IMR-90 (cell line): ENCODE data around the gene TMEM218.

Experiments
- MAZ ChIP-seq: IDR thresholded peaks from 2 replicates; pipeline ENCODE4 v1.6.1; 2012; ENCODE audit warnings: low read depth, mild to moderate bottlenecking, low read length, improper control_type of control experiment, moderate library complexity, borderline replicate concordance
- POLR2A ChIP-seq: IDR thresholded peaks from 2 replicates; pipeline ENCODE4 v1.6.1; 2012; ENCODE audit warnings: mild to moderate bottlenecking, low read depth, low read length

DNA sequence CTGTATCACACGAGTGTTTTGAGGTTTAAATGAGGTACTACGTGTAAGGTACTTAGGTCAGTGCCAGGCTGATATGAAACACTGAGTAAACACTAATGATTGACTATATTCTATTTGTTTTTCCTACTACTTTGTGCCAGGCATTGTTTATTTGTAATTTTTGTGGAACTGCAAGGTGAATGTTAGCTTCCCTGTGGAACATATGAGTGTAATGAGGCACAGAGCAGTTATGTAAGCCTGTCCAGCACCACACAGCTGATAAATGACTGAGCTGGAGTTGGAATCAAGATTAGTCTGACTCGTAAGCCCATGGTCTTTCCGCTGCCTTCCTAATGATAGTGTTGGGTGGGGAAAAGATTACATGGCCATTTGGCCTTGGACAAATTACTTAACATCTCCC is 42.4 kb downstream of the TMEM218 start:
- TF ChIP-seq MAZ (no peak), POLR2A (no peak)
